GM21737 (cell line): ENCODE measurements around the gene MAGI2.
"Not testable (repeated sequence)": the region's sequence is repeated elsewhere in the genome, so short reads cannot be mapped to it uniquely, and the experiment has no call there.

Source experiments
- ATAC-seq: cut with Tn5 transposase; IDR thresholded peaks from one replicate; pipeline ENCODE4 v1.9.1; 2021; ENCODE audit warnings: mild to moderate bottlenecking, moderate library complexity; ENCODE audit not compliant: unreplicated experiment

Gene MAGI2

DNA sequence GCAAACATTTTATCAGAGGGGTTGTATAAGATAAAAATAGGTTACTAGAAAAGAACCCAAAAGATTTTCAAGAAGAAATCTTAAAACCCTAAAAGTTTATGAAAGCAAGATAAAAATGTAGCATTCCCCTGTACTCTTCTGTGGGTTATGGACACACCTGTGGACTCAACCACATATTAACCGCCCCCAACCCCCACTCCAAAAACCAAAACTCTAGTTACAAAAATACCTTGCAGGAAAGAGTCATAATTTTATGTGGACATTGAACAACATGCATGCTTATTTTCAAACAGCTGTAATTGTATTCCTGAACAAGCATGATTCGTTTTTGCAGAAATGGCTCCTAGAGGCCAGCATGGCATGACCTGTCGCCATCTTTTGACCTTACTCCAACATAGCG lies 1188.0 kb downstream of the MAGI2 start:
- no peak for ATAC-seq

DNA sequence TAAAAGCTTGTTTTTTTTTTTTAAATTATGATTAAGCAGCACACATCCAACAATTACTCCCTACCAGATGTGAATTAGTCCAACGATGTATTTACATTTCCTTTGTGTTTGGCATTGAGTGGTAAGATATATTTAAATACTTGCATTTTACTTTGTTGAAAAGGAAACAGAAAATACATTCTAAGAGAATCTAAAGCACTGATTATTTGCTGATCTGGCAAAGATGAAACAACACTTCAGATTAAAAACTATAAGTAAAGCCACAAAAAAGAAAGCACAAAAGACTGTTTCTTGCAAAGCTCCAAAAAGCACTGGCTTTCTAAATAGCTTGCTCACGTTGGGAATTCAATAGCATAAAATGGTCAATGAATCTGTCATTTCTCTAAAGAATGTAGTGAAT lies 1188.4 kb downstream of the MAGI2 start:
- no peak for ATAC-seq

DNA sequence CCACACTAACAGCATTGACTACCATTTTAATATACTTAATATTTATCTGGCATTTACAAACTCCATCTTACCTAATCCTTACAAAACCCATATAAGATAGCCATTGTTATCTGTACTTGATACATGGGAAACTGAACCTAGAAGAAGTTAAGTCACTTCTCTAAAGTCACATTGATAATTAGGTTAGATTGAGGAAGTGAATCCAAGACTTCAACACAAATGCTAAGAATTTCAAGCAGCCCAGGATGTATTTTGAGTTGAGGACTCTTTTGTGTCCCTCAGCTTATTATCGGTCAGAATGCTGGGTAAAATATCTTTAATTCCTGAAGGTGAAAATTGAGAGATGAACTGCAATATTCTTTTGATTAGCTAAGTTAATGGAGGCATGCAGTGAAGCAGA lies 1189.4 kb downstream of the MAGI2 start:
- no peak for ATAC-seq

DNA sequence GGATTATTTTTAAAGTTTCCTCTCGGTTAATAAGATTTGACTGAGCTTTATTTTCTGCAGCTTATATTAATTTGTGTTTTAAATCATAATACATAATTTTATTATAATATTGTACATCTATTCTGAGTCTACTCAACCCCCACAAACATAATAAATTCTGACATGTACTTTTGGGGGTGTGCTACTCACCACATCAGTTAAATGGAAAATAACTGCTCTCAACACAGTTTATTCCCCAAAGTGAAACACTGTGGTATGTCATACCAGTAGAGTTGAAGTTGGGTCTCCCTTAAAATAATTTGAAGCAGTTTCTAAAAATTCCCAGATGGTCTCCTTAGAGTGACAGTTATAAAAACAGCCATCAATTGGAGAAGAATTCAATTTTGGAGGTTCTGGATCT lies 1191.7 kb downstream of the MAGI2 start:
- ATAC-seq: no peak

DNA sequence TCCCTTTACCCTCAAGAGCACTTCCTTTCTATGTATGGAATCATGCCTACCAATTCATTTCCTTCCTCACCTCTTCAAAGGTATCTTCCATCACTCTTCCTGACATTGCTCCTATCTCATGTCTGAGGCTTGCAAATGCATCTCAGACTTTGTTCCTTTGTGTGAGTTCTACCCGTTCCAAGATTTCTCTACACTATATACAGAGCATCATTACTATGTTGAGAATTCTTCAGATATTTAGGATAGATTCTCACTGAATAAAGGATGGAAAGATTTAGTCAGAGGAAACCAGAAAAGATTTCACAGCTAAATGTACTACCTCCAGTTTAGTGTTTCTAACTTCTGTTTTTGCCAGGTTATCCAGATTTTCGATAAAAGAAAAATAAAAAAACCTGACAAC lies 1192.2 kb downstream of the MAGI2 start:
- no peak for ATAC-seq

DNA sequence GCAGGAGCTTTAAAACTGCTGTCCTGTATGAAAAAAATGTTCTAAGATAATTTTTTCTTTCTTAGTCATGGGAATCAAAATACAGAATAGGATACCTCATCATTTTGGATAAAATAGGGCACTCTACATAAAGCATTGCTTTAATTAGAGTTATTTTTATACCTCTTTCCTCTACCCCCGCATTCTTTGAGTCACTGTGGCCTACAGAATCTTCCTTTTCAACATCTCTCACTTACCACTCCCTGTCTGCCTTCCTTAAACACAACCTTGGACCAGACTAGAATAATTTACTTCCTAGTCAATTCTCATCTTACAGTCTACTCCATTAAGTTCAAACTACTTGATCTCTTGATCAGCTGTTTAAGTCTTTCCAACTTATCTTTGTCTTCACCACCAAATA lies 1192.6 kb downstream of the MAGI2 start:
- ATAC-seq: no peak

DNA sequence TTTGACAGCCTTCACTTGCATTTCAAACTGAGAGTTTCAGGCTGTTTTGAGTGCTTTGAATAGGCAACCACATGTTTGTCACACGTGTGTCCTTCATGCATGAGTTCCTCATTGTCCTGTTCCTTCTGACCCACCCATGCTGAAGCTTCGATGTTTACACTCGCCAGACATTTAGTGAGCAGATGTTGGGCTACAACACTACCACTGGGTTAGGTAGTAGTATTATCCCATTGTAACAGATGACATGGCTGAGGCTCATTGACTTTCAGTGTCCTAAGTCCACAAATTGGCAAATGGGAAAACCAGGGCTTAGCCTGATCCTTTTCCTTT lies 1198.8 kb downstream of the MAGI2 start:
- ATAC-seq: no peak

DNA sequence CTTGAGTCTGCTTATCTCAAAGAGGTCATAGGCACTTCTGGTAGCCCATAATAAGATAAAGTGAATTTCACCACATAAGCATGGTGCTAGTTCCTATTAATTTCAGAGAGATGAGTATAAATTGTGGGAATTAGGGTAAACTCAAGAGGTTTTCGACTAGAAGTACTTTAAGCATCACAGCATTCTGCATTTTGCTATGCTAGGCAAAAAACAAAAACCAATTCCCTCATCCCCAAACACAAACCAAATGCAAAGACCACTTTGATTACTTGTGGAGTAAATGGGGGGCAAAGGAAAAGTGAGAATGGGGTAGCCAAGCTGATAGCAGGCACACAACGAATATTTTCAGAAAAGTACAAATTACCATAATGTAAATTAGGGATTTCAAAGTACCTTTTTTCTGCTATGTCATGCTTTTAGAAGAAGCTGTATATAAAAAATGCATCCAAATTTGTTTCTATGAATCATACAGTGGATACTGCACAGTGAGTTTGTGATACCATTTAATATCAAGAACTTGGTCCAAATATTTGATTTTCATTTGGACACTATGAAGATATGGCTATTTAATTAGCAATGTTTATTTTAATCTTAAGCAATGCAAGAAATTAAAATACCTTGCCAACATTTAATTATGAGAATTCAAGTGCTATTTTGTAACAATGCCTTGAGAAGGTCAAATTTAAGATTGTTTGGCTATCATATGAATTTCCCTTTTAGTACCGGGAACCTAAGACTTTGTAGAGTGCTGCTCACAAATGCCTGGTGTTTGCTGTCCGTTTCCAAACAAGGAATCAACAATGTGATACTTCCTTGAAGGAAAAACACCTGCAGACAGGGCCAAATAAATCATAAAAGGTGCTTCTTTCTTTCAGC lies 1199.4 kb downstream of the MAGI2 start:
- ATAC-seq: no peak

DNA sequence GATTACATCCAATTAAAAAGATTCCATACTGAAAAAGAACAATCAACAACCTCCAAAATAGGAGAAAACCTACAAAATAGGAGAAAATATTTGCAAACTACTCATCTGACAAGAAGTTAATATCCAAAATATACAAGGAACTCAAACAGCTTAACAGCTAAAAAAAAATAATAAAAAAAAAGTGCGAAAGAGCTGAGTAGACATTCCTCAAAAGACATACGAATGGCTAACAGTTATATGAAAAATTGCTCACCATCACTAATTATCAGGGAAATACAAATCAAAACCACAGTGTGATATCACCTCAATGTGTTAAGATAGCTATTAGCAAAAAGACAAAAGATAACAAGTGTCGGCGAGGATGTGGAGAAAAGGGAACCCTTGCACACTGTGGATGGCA lies 1204.6 kb downstream of the MAGI2 start:
- ATAC-seq: no peak

DNA sequence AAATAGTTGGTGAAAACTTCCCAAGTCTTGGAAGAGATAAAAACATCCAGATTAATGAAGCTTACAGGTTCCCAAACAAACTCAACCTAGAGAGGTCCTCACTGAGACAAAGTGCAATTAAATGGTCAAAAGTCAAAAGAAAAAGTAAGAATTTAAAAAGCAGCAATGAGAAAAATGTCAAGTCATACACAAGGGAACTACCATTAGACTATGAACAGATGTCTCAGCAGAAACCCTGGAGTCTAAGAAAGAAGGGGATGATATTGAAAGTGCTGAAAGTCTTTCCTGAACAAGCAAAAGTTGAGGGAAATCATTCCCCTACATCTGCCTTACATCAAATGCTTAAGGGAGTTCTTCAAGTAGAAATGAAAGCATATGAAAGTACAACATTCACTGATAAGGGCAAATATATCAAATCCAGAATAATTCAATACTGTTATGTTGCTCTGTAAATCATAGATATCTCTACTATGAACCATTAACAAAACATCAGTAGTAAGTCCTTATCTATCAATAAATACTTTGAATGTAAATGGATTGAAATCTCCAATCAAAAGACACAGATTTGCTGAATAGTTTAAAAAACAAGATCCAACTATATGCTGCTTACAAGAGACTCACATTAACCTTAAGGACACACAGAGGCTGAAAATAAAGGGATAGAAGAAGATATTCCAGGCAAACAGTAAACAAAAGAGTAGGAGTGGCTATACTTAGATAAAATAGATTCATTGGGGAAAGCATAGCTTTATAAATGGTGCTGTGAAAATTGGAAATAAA lies 1205.4 kb downstream of the MAGI2 start:
- ATAC-seq: no peak

DNA sequence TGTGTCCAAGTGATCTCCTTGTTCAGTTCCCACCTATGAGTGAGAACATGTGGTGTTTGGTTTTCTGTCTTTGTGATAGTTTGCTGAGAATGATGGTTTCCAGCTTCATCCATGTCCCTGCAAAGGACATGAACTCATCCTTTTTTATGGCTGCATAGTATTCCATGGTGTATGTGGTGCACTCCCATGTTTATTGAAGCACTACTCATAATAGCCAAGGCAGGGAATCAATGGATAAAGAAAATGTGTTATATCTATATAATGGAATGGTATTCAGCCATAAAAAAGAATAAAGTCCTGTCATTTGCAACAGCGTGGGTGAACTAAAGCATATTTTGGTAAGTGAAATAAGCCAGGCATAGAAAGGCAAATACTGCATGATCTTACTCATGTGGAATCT lies 1213.3 kb downstream of the MAGI2 start:
- not testable (repeated sequence) for ATAC-seq

DNA sequence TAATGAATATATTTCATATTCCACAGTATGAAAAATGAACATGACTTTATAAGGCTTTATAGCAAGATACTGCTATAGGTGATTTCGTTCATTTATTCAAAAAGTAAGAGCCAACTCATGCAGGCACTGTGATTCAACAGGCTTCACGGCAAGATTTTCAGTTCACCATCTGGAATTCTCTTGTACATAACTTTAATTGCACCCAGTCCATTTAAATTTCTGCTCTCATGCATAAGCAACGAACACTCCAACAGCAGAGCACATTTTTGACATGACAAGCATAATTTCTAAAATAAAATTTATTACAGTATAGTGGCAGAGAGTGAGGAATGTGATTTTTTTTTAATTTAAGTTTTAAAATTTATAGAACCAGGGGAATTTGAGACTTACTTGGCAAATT lies 1218.8 kb downstream of the MAGI2 start:
- no peak for ATAC-seq

DNA sequence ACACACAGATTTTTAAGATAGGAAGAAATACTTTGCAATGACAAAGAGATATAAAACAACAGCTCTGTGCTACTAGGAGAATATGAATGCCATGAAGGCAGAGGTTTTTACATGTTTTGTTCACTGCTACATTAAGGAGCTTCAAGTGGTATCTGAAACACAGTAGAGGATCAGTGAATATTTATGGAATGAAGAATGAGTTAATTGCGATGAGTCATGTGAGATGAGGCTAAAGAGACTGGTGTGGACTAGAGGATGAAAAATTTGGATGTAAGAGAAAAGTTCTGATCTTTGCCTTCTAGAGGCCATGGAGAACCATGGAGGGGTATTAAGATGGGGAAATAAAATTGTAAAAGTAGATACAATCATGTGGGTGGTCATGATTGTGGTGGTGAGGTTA lies 1220.7 kb downstream of the MAGI2 start:
- no peak for ATAC-seq

DNA sequence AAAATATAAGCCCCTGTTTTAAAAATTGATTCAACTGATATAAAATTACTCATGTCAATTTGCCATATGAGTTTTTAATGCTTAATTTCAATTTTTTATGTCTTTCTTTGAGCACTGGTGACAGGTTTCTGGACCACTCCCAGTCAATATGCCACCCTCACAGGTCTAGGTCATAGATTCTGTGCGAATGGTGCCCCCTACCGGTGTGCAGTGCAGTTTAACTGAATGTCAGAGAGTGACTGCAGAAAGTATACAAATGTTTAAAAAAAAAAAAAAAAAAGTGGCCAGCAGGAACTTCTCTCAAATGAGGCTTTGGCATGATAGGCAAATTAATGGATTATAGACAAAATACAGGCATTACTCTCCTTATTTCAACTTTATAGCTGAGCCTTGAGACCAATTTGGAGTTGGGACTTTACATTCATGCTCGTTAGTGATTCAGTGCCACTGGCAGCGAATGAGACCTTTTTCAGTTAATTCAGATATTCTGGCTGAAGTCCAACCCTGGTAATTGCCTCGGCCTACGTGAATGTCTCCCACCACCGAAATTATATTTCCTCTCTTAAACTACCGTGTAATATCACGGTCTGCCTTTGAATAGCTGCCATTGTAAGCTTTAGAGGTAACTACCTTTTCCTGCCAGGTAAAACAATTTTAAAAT lies 1227.3 kb downstream of the MAGI2 start:
- ATAC-seq: no peak

DNA sequence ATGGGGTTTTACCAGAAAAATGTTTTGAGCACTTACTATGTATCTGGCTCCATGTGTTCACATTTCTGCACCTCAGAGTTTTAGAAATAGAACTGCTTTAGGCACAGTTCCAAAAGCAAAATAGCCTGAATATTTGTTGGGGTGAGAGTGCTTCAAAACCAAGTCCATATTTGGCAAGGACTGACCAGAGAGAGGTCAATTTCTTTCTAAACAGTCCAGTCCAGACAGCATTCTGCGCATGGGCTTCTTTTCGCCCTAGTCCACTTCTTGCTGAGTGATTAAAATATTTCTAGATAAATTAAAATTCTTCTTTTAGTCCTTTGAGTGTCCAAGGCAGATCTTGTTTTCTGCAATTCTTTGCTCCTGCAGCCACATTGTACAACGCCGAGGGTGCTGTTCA lies 1227.9 kb downstream of the MAGI2 start:
- no peak for ATAC-seq

DNA sequence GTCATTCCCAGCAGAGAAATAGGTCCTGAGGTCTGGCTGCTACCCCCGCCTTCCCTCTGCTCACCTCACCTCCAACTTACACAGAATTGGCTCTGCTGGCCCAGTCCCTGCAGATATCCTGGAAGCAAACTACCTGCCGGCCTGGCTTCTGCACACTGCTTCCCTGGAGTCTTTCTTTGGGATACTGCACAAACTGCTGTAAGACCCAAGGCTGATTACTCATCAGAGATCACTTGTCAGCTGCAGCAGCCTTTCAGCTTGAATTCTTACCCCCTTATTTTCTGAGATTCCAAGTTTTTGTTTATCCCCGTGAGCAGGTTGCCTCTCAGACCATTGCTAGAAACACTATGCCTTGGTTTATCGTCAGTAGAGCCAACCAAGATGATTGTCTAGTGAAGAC lies 1228.5 kb downstream of the MAGI2 start:
- ATAC-seq: no peak

DNA sequence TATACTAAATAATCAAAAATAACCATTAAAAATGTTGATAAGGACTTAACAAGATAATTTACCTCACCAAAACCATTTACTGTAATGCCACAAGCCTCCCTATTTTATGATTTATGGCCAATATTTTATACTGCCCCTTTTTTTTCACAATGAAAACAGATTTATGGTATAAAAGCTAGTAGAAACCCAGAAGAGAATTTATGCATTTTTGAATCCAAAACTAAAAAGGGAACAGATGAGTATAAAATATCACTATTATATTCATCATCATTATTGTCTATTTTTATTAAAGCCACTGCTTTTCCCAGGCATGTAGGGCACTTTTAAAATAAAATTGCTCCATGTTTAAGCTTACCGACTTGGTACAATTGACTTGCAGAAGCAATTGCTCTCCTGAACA lies 1229.9 kb downstream of the MAGI2 start:
- ATAC-seq: no peak

DNA sequence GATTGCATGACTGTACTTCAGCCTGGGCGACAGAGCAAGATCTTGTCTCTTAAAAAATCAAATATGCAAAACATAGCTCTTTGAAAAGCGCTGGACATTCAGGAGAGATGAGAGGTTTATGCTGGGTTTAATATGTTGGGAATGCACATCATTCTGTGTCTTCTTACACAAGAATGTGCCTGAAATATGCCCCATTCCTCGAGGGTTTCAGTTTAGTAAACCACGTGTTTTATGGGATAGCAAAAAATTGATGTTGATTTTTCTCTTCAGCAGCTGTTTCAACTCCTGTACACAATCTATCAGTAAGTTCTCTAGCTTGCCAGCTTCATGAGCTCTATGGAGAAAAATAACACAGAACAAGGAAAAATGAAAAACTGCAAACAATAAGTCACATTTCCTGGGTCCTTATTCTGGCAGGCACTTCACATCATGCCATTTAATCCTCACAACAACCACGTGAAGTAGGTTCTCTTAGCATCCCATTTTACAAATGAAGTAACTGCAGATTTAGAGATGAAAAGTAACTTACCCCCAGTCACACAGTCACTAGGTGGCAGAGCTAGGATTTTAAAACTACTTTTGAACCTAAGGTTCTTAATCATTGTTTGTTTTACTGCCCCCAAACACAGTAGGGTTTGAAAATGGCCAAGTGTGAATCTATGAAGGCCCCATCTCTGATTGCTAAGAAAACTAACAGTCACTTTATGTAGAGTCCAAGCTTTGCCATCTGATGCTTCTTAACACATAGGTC lies 1231.3 kb downstream of the MAGI2 start:
- no peak for ATAC-seq

DNA sequence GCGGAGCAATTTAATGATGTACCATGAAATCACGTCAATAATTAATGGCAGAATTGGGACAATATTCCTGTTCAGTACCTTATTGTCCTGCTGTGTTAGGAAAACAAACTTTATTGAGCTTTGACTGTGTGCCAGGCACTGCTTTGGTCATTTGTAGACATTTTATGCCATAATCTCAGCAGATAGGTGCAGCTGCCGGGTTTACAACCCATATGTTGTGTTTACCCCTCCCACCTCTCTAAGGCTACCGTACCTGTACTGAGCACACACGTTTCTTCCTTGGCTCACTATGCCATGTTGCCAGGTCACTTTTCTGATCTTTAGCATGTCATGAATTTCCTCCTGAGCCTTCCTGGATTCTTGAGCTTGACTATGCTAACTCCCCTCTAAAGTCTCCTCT lies 1232.7 kb downstream of the MAGI2 start:
- ATAC-seq: no peak

DNA sequence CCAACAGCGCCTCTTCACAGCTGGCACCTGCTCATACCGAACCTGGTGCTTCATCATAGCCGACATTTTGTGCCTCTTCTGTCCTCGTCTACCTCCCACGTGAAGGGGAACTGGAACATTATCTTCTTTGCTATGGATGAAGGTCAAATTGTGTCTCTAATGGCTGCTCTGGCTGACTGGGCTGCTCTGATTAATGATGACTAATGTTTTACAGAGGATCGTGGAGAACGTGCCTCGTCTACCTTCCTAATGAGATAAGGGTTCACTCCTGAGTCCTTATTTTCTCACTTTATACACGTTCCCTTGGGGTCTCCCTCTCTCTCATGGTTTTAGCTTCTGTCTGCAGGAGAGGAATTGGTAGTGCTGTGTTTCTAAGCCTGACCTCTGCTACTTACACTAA lies 1234.6 kb downstream of the MAGI2 start:
- no peak for ATAC-seq

DNA sequence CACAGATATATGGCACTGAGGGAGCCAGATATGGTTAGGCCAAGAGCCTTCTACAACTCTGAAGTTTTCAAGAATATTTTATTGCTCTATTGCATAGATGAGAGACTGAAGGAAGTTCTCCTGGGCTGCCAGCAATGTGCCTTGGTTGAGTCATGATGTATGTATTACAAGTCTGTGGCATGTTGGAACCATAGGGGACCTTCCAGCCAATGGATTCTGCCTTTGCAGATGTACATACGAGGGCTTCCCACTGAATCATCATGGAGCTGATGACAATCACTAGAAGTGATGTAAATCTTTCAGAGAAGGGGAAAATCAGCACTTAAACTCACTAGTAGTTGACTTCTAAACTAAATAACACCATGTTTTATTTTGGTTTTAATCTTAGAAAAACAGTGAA lies 1235.4 kb downstream of the MAGI2 start:
- no peak for ATAC-seq
